ENCODE data around the gene TTLL11.

GRCh38 chr9:122122903-122123632, 30.0 kb upstream of the TTLL11 start:
- no peak for TF ChIP-seq EZH2phosphoT487 (IDR thresholded peaks at IDR 0.05; ENCODE audit: insufficient read depth, low read depth)
- no peak for TF ChIP-seq EZH2 (IDR thresholded peaks at IDR 0.05; ENCODE audit: insufficient read depth, poor library complexity, severe bottlenecking)
